T-helper 1 cell treated with Interleukin-12 subunit alpha and Interleukin-12 subunit beta and Interleukin-4 antibody, amounts not matched to agents 30 μg/mL and 1 μg/mL, for 36 hours (primary cell): ENCODE results near the gene AMOTL1.

ENCODE experiments used
- H3K27ac Mint-ChIP-seq: one replicate; pipeline ENCODE4 v1.8.0; 2021; ENCODE audit warnings: mild to moderate bottlenecking, mixed read lengths
- H3K27me3 Mint-ChIP-seq: one replicate; pipeline ENCODE4 v1.8.0; 2021; ENCODE audit warnings: low read depth, mixed read lengths
- H3K36me3 Mint-ChIP-seq: one replicate; pipeline ENCODE4 v1.8.0; 2021; ENCODE audit warnings: low read depth, mixed read lengths
- H3K4me1 Mint-ChIP-seq: one replicate; pipeline ENCODE4 v1.8.0; 2021; ENCODE audit warnings: low read depth, mixed read lengths
- H3K4me3 Mint-ChIP-seq: one replicate; pipeline ENCODE4 v1.8.0; 2021; ENCODE audit warnings: mild to moderate bottlenecking, moderate library complexity, mixed read lengths
- H3K9me3 Mint-ChIP-seq: one replicate; pipeline ENCODE4 v1.8.0; 2021; ENCODE audit warnings: mixed read lengths

Gene AMOTL1, protein sequence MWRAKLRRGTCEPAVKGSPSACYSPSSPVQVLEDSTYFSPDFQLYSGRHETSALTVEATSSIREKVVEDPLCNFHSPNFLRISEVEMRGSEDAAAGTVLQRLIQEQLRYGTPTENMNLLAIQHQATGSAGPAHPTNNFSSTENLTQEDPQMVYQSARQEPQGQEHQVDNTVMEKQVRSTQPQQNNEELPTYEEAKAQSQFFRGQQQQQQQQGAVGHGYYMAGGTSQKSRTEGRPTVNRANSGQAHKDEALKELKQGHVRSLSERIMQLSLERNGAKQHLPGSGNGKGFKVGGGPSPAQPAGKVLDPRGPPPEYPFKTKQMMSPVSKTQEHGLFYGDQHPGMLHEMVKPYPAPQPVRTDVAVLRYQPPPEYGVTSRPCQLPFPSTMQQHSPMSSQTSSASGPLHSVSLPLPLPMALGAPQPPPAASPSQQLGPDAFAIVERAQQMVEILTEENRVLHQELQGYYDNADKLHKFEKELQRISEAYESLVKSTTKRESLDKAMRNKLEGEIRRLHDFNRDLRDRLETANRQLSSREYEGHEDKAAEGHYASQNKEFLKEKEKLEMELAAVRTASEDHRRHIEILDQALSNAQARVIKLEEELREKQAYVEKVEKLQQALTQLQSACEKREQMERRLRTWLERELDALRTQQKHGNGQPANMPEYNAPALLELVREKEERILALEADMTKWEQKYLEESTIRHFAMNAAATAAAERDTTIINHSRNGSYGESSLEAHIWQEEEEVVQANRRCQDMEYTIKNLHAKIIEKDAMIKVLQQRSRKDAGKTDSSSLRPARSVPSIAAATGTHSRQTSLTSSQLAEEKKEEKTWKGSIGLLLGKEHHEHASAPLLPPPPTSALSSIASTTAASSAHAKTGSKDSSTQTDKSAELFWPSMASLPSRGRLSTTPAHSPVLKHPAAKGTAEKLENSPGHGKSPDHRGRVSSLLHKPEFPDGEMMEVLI

DNA sequence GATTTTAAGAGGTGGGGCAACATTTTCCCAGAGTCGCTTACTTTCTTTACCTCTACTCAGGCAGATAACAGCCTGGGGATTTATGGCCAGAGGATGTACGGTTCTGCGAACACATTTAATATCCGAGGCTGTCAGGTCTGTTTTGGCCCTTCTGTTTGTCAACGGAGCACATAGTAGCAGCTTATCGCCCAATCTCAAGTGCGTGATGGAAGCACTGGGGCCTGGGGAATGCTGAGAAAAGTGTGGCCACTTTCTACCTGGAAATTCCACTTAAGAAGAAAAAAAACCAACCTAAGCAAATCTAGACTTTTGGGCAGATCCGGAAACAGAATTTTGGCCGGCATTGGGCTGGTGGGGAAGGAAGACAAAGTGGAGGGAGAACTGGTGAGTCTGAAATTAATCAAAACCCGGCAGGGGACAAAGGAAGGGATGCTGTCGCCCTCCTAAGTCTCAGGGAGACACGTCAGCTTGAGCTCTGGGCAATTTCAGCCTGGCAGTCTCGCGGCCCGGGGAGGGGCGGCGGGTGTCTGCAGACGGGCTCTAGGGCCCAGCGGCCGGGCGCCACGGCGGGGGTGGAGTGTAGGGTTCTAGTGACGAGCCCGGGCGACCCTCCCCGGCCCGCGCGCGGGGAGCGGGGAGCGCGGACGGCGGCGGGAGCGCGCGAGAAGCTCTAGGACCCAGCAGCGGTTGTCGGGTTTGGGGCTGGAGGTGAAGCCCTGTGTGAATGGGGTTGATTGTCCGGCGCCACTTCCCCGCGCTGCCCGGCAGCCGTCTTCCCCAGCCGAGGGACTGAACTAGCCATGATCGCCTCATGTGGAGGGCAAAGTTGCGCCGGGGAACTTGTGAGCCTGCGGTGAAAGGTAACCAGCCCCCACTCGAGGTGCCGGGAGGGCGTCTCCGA lies at the start of gene AMOTL1:
Gene AMOTL1 (plus strand): TSS at position 656 of the 901 bp plus-strand sequence. CDS start 156 bp downstream, at position 812.
- Mint-ChIP-seq H3K27ac (peak within 1 kb of the TSS; percentile 4), H3K4me1 (peaks cover 11% of the 10 kb centered on the region), H3K27me3 (peaks cover 49% of the 10 kb centered on the region), H3K36me3 (no peaks in the 10 kb centered on the region), H3K4me3 (peak within 1 kb of the TSS; percentile 75), H3K9me3 (no peaks in the 10 kb centered on the region)

GRCh38 chr11:94719876-94720275 lies 48.3 kb upstream of the AMOTL1 start:
- H3K9me3 Mint-ChIP-seq, result no peaks in the 10 kb centered on the region
- H3K4me3 Mint-ChIP-seq, result no peak overlapping the region
- H3K27me3 Mint-ChIP-seq, result peaks cover 48% of the 10 kb centered on the region
- no peaks in the 10 kb centered on the region for H3K36me3 Mint-ChIP-seq
- H3K4me1 Mint-ChIP-seq, result no peaks in the 10 kb centered on the region
- H3K27ac Mint-ChIP-seq, result no peak overlapping the region

GRCh38 chr11:94721565-94722292 lies 46.4 kb upstream of the AMOTL1 start:
- Mint-ChIP-seq H3K27me3 (peaks cover 43% of the 10 kb centered on the region), H3K4me1 (no peaks in the 10 kb centered on the region), H3K27ac (no peak overlapping the region)

DNA sequence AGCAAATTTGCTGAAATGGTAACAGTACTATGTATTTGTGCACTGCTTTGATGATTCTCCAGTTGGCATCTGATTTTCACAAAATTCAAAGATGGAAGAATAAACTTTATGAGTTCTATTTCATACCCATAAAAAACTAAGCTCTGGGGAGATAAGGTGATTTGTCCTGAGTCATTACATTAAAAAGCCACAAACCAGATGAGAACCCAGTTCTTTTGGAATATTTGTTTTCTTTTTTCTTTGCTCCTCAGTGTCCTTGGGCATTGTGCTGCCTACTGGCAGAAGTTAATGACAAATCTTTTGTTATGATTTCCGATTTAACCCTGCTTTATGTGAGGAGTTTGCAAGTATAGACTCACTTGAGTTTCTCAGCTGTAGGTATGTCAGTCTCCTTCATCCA lies 45.4 kb upstream of the AMOTL1 start:
- Mint-ChIP-seq H3K27ac (no peak overlapping the region), H3K27me3 (peaks cover 39% of the 10 kb centered on the region), H3K4me3 (no peak overlapping the region)

More at GRCh38 chr11:94721565-94722292, 46.4 kb upstream of the AMOTL1 start:
- Mint-ChIP-seq H3K4me3 (no peak overlapping the region), H3K36me3 (no peaks in the 10 kb centered on the region), H3K9me3 (no peaks in the 10 kb centered on the region)

GRCh38 chr11:94725097-94725496 lies 43.1 kb upstream of the AMOTL1 start:
- no peaks in the 10 kb centered on the region for H3K4me1 Mint-ChIP-seq
- no peaks in the 10 kb centered on the region for H3K36me3 Mint-ChIP-seq
- no peaks in the 10 kb centered on the region for H3K9me3 Mint-ChIP-seq
- H3K4me3 Mint-ChIP-seq, result no peak overlapping the region
- peaks cover 36% of the 10 kb centered on the region for H3K27me3 Mint-ChIP-seq
- no peak overlapping the region for H3K27ac Mint-ChIP-seq

More for the DNA sequence above, 45.4 kb upstream of the AMOTL1 start:
- H3K4me1 Mint-ChIP-seq, result no peaks in the 10 kb centered on the region
- no peaks in the 10 kb centered on the region for H3K36me3 Mint-ChIP-seq
- no peaks in the 10 kb centered on the region for H3K9me3 Mint-ChIP-seq

DNA sequence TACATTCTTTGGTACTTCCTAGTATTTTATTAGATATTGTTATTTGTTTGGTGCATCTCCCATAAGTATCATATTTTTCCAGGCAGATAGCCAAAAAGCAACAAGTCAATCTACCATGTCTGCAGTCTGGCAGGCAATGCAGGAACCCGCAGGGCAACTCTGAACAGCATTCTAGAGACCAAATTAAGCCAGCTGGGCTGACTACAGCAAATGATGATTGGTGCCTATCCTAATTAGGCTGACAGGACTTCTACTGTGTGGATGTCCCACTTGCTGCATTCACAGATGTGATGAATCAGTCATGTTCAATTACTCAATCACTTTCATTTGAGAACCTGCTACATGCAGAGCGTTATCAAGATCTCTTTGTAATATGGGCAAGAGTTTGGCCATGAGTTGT lies 40.3 kb upstream of the AMOTL1 start:
- peaks cover 2% of the 10 kb centered on the region for H3K4me1 Mint-ChIP-seq
- no peaks in the 10 kb centered on the region for H3K9me3 Mint-ChIP-seq
- H3K4me3 Mint-ChIP-seq, result no peak overlapping the region
- no peaks in the 10 kb centered on the region for H3K36me3 Mint-ChIP-seq
- no peak overlapping the region for H3K27ac Mint-ChIP-seq
- peaks cover 20% of the 10 kb centered on the region for H3K27me3 Mint-ChIP-seq

DNA sequence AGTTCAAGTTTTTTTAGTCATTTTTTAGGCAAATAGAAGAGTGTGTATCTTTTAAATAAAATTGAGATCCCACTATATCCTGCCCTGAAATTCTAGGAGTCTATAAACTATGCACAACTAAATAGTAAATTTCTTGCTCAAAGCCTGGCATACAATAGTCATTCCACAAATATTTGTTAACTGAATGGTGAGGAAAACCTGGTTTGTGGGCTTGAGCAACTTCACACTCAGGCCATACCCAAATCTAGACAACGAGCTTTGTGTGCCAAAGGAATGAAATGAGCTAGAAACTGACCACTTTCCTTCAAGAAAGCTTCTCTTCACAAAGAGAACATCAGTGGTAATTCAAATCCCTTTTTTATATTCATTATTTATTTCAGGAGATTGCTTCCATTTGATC lies 39.6 kb upstream of the AMOTL1 start:
- Mint-ChIP-seq H3K36me3 (no peaks in the 10 kb centered on the region), H3K27me3 (peaks cover 16% of the 10 kb centered on the region)

DNA sequence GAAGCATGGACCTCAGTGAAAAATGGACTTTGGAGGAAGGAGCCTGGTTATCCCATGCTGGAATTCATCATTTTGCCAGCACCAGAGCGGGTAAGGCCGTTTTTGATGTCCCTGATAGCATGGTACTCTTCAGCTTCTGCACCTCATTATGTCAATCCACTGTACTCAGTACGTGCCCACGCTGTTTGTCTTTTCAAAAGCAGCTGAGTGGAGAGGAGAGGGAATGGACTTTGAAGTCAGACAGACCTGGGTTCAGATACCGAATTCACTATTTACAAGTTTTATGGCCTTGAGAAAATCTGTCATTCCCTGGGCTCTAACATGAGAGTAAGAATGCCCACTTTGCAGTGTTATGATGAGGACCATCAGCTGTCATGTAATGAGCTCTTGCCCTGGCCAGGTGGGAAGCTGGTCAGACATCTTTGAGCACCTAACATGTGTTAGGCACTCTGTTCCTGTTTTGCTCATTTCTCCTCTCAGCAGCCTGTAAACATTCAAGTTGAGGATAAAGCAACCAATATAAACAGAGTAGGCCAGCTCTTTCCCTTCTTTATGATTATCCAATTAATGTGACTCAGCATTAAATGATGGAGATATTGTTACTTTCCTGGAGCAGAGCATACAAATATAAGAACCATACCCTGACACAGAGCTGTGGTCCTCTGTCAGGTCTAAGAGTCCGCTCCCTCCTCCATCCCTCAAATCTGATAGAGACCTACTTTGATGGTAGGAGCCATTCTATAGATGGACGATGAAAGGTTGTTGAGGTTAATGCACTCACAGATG lies 39.0 kb upstream of the AMOTL1 start:
- no peaks in the 10 kb centered on the region for H3K36me3 Mint-ChIP-seq
- H3K27ac Mint-ChIP-seq, result no peak overlapping the region
- no peaks in the 10 kb centered on the region for H3K9me3 Mint-ChIP-seq
- H3K27me3 Mint-ChIP-seq, result peaks cover 12% of the 10 kb centered on the region
- H3K4me3 Mint-ChIP-seq, result no peak overlapping the region
- peaks cover 4% of the 10 kb centered on the region for H3K4me1 Mint-ChIP-seq

More for the DNA sequence above, 39.6 kb upstream of the AMOTL1 start:
- no peak overlapping the region for H3K27ac Mint-ChIP-seq
- H3K9me3 Mint-ChIP-seq, result no peaks in the 10 kb centered on the region
- no peak overlapping the region for H3K4me3 Mint-ChIP-seq
- H3K4me1 Mint-ChIP-seq, result peaks cover 4% of the 10 kb centered on the region

- H3K9me3 Mint-ChIP-seq, result no peaks in the 10 kb centered on the region
- H3K36me3 Mint-ChIP-seq, result no peaks in the 10 kb centered on the region
- H3K27ac Mint-ChIP-seq, result no peak overlapping the region
- H3K4me1 Mint-ChIP-seq, result peaks cover 12% of the 10 kb centered on the region
- H3K4me3 Mint-ChIP-seq, result no peak overlapping the region
- peaks cover 4% of the 10 kb centered on the region for H3K27me3 Mint-ChIP-seq
These were observed 38.0 kb upstream of the AMOTL1 start for GRCh38 chr11:94730153-94730552.

DNA sequence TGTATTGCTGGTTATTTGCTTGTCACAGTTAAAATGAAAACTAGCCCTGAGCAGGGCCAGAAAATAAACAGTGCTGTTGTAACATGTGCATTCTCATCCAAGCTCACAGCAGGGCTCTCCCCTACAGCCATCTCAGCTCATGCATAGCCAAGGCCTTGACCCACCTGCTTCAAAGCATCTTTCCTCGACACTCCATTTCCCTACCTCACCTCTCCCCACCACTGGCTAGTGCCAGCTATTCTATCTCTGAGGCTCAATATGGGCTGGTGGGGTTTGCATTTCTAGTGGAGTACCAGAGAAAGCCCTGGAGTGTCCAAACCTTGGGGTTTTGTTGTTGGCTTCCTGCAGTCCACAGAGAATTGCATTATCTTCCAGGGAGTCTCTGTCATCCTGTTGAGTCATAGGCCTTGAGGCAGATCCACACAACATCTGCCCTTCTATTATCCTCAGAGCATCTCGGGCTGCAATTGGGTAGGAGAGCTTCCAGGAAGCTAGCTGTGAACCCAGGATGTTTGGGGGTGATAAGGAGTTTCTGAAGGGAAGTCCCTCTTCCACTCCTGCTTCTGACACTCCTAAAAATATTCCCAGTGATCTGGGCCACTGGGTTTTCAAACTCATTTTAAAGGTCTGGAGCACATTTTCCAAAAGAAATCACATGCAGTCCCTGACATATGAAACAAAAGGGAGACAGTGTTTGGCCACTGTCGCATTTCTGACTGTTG lies 36.1 kb upstream of the AMOTL1 start:
- H3K4me3 Mint-ChIP-seq, result no peak overlapping the region
- H3K4me1 Mint-ChIP-seq, result peaks cover 12% of the 10 kb centered on the region
- H3K27me3 Mint-ChIP-seq, result peaks cover 4% of the 10 kb centered on the region
- H3K27ac Mint-ChIP-seq, result no peak overlapping the region
- H3K36me3 Mint-ChIP-seq, result no peaks in the 10 kb centered on the region
- no peaks in the 10 kb centered on the region for H3K9me3 Mint-ChIP-seq

GRCh38 chr11:94732617-94733281 lies 35.4 kb upstream of the AMOTL1 start:
- no peak overlapping the region for H3K4me3 Mint-ChIP-seq
- peaks cover 12% of the 10 kb centered on the region for H3K4me1 Mint-ChIP-seq
- H3K27ac Mint-ChIP-seq, result no peak overlapping the region
- H3K27me3 Mint-ChIP-seq, result peaks cover 4% of the 10 kb centered on the region
- H3K9me3 Mint-ChIP-seq, result no peaks in the 10 kb centered on the region
- H3K36me3 Mint-ChIP-seq, result no peaks in the 10 kb centered on the region
